LNCaP clone FGC (cell line): ENCODE measurements around the gene KIAA0319L.
A peak's percentile ranks its signal among the peaks of the same experiment; 100 is the strongest.

Experiments used
- DNase-seq: peaks from one replicate; pipeline ENCODE4 v3.0.0-alpha.2; 2011; ENCODE audit warnings: low read depth
- H3K4me3 ChIP-seq: 2 replicates; pipeline ENCODE4 v1.5.1; 2011; ENCODE audit warnings: mild to moderate bottlenecking, low read depth, low read length, control low read depth
- TF ChIP-seq, protein P1 (sequence below): IDR thresholded peaks from 2 replicates; pipeline ENCODE4 v1.5.1; 2012; ENCODE audit warnings: mild to moderate bottlenecking; ENCODE audit not compliant: control insufficient read depth, insufficient read depth; ENCODE audit errors: extremely low read depth

The KIAA0319L gene

DNA sequence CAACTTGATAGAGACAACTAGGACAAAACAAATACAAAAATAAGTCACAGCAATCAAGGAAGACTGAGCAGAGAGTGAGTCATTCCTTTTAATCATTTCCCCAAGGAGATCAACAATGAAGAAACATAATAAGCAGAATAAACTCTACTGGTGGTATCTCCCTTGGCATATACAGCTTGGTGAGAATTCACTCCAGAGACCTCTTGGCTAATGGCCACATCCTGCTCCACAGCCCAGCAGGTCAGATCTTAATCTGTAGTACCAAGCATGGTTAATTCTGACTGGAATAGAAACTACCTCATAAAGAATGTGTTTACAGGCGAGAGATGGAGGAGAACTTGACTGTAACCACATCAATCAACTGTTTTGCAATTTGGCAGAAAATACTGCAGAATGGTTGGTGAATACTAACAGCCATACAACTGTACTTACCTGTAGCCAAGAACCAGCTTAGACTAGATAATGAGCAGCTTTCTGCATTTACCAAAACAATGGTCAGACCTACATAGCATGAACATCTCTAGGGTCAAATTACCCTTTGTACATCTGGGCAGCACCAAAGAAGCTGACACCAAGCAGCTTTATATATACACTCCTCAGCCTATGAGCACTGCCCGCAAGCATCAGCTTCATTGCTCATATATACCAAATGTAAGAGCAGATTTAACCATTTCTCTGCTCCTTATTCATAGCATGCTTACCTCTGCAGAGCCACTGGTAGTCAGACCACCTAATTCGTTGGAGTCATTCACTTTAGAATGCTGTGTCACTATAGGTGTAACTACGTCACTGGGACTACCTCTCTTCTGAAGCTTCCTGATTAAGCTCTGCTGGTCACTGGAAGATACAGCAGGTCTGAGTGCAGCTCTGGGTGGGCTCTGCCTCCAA is 51.0 kb downstream of the KIAA0319L start:
- H3K4me3 ChIP-seq = no peak overlapping the region
- DNase-seq = peak; percentile 98
- TF ChIP-seq, protein P1, sequence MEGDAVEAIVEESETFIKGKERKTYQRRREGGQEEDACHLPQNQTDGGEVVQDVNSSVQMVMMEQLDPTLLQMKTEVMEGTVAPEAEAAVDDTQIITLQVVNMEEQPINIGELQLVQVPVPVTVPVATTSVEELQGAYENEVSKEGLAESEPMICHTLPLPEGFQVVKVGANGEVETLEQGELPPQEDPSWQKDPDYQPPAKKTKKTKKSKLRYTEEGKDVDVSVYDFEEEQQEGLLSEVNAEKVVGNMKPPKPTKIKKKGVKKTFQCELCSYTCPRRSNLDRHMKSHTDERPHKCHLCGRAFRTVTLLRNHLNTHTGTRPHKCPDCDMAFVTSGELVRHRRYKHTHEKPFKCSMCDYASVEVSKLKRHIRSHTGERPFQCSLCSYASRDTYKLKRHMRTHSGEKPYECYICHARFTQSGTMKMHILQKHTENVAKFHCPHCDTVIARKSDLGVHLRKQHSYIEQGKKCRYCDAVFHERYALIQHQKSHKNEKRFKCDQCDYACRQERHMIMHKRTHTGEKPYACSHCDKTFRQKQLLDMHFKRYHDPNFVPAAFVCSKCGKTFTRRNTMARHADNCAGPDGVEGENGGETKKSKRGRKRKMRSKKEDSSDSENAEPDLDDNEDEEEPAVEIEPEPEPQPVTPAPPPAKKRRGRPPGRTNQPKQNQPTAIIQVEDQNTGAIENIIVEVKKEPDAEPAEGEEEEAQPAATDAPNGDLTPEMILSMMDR = no peak

DNA sequence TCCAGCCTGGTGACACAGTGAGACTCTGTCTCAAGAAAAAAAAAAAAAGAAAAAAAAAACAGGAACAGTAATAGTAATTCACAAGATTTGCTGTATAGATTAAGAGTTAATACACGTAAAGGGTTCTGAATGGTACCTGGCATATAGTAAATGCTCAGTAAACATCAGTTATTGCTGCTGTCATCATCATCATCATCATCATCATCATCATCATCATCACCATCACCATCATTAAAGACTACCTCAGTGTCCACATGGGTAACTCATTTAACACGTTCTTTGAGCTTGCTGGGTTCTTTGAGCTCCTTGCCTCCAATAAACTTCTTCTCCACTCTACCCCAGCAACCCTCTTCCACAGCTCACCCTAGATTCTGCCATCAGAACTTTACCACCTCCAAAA is 55.0 kb downstream of the KIAA0319L start:
- TF ChIP-seq, protein P1 = no peak
- no peak overlapping the region for H3K4me3 ChIP-seq
- DNase-seq = no peak

DNA sequence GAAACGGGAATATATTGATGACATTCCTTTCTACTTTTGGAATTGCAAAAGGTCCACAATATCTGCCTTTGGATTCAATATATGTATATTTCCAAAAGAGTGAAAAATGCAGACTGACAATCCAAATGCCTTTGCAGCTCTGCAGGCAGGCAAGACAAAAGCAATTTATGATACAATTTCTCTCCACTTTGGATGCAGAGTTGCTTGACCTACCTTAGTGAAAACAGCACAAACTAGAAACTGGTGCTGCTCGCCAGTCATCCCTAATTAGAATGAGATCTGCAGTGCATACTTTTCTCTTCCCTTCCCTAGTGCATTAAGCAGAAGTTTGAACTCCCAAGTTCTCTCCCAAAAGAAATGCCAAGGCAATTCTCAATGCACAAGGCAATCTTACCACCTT is 56.8 kb downstream of the KIAA0319L start:
- no peak overlapping the region for H3K4me3 ChIP-seq
- TF ChIP-seq, protein P1 = no peak
- no peak for DNase-seq

DNA sequence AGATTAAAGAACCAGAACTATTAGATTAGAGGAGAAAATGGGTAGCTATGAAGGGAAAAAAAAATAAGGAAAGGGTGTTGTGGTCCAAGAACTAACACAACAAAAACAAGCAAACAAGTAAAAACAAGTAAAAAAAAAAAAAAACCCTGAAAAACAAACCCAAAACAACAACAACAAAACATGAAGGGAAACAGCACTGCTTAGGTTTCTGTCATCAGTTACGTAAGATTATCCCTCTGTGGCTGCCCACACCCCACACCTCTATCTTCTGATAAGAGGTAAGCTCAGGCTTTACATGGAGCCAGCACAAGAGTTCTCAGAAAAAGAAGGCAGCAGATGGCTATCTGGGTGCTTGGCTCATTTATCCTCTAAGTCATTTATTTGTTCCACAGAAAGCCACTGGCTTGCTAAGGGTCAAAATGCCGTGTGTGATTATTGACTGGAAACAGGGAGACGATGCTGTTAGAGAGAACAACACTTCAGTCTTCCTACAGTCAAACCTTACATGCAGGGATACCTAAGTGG is 57.5 kb downstream of the KIAA0319L start:
- TF ChIP-seq, protein P1 = no peak
- DNase-seq = no peak
- peak overlapping the region; percentile 24 for H3K4me3 ChIP-seq

DNA sequence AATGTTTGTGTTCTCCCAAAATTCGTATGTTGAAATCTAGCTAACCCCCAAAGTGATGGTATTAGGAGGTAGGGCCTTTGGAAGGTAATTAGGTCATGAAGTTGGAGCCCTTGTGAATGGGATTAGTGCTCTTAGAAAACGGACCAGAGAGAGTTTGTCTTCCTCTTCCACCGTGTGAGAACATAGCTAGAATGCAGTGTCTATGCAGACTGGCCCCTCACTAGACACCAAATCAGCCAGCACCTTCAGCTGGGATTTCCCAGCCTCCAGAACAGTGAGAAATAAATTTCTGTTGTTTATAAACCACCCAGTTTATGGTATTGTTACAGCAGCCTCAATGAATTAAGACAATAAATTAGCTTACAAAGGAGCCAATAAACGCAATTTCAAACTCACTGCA is 58.0 kb downstream of the KIAA0319L start:
- peak overlapping the region; percentile 24 for H3K4me3 ChIP-seq
- no peak for DNase-seq
- TF ChIP-seq, protein P1 = no peak

DNA sequence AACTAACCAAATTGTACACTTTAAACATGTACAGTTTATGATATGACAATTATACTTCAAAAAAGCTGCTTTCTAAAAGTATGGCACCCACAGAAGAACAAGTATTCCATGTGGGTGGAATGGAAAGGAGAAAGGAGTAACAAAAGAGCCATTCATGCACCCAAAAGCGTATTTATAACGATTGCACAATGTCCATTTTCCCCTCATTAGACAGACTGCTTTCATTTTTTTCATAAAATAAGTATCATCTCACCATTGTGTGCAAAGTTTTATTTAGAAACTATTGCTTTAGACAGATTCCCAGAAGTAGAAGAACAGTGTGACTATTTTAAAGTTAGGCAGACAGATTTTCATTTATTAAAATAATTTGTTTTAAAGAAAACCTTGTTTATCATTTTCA is 59.6 kb downstream of the KIAA0319L start:
- TF ChIP-seq, protein P1 = no peak
- no peak for DNase-seq
- H3K4me3 ChIP-seq = no peak overlapping the region
